SU-DHL-6 (cell line): Measurements from ENCODE around the gene ZSCAN10.

Experiments used
- H2AFZ ChIP-seq: fragments of 200-600 bp; sonication (generic); 2 replicates; pipeline ENCODE4 v1.6.1; 2014; ENCODE audit warnings: low read depth, mild to moderate bottlenecking, moderate library complexity, mixed read lengths, antibody characterized with exemption, low read length; ENCODE audit not compliant: severe bottlenecking
- H3F3A ChIP-seq: fragments of 200-600 bp; shearing (Covaris generic); 2 replicates; pipeline ENCODE4 v1.6.0; 2016; ENCODE audit warnings: antibody characterized with exemption, mild to moderate bottlenecking; ENCODE audit not compliant: insufficient read depth
- H3K27ac ChIP-seq: fragments of 200-600 bp; sonication (generic); 2 replicates; pipeline ENCODE4 v1.5.1; 2016; ENCODE audit warnings: low read depth, mild to moderate bottlenecking, low read length, moderate library complexity, mixed read lengths
- H3K27me3 ChIP-seq: fragments of 200-600 bp; sonication (generic), shearing (Covaris generic); 2 replicates; pipeline ENCODE4 v1.6.0; 2014; ENCODE audit warnings: mild to moderate bottlenecking, low read length
- H3K36me3 ChIP-seq: fragments of 200-600 bp; sonication (generic); 2 replicates; pipeline ENCODE4 v1.6.1; 2014; ENCODE audit warnings: mild to moderate bottlenecking, low read length, mixed read lengths
- H3K4me2 ChIP-seq: fragments of 300-600, 200-600 bp; shearing (Covaris generic), sonication (generic); 2 replicates; pipeline ENCODE4 v1.6.0; 2014; ENCODE audit warnings: low read length, low read depth, mild to moderate bottlenecking; ENCODE audit not compliant: poor library complexity, severe bottlenecking
- H3K4me3 ChIP-seq: fragments of 200-600 bp; sonication (generic); 2 replicates; pipeline ENCODE4 v1.5.1; 2014; ENCODE audit warnings: antibody characterized with exemption, low read length, mild to moderate bottlenecking, mixed read lengths; ENCODE audit not compliant: insufficient read depth, poor library complexity, severe bottlenecking
- H3K79me2 ChIP-seq: fragments of 200-600 bp; sonication (generic); 2 replicates; pipeline ENCODE4 v1.6.1; 2014; ENCODE audit warnings: mild to moderate bottlenecking, low read length, moderate library complexity; ENCODE audit not compliant: insufficient read depth
- H3K9ac ChIP-seq: fragments of 200-600 bp; sonication (generic); 2 replicates; pipeline ENCODE4 v1.7.0; 2014; ENCODE audit warnings: mild to moderate bottlenecking, low read length
- H3K9me2 ChIP-seq: fragments of 200-600 bp; sonication (generic); replicated peaks from 2 replicates; pipeline ENCODE4 v1.6.1; 2014; ENCODE audit warnings: low read length; ENCODE audit not compliant: insufficient read depth
- H3K9me3 ChIP-seq: fragments of 200-600 bp; sonication (generic); 2 replicates; pipeline ENCODE4 v1.6.1; 2014; ENCODE audit warnings: low read length, mixed read lengths; ENCODE audit not compliant: insufficient read depth
- H4K20me1 ChIP-seq: fragments of 200-600 bp; sonication (generic); 2 replicates; pipeline ENCODE4 v1.6.1; 2014; ENCODE audit warnings: low read depth, mild to moderate bottlenecking, antibody characterized with exemption, low read length, moderate library complexity, mixed read lengths
- EZH2phosphoT487 ChIP-seq: fragments of 200-600 bp; sonication (generic), shearing (Covaris generic); conservative IDR thresholded peaks from 2 replicates; pipeline ENCODE4 v1.6.1; 2018; ENCODE audit warnings: mild to moderate bottlenecking, antibody characterized with exemption, low read length, moderate library complexity, mixed read lengths
- TF ChIP-seq, protein P1 (sequence below): fragments of 200-600 bp; sonication (generic); IDR thresholded peaks from one replicate; pipeline ENCODE4 v1.5.1; 2017; ENCODE audit warnings: antibody characterized with exemption, mild to moderate bottlenecking, low read length, moderate library complexity; ENCODE audit not compliant: insufficient read depth, poor library complexity, severe bottlenecking

ZSCAN10 gene

DNA sequence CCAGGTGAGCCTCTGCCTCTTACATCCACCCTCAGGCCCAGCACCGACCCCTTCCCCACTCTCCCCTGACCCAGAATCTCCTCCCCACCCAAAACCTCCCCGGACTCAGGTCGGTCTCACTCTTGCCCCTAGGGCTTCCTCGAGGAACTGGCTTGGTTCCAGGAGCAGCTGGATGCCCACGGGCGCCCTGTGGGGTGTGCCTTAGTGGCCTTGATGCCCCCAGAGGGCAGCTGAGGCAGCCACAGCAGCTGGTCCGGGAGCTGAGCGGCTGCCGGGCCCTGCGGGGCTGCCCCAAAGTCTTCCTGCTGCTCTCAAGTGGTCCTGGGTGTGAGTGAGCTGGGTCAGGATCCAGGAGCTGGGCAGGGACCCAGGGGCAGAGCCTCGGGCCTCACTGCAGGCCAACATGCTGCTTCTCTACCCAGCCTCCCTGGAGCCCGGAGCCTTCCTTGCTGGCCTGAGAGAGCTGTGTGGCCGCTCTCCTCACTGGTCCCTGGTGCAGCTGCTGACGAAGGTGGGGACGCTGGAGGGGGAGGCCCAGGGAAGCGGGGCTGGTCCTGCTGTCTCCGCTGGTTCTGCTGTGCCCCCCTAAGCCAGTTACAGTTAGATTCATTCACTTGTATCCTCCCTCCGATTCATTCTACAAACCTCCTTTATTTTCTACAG is 45.4 kb upstream of the ZSCAN10 start:
- Histone ChIP-seq H3K4me3 (no peak overlapping the region), H3K9ac (no peak overlapping the region), H3K36me3 (no peaks in the 10 kb centered on the region), H3K27me3 (no peaks in the 10 kb centered on the region), H3K9me2 (no peaks in the 10 kb centered on the region), H2AFZ (no peak overlapping the region), H3K4me2 (no peak overlapping the region), H3K79me2 (no peaks in the 10 kb centered on the region), H3K9me3 (no peaks in the 10 kb centered on the region), H3K27ac (no peak overlapping the region), H4K20me1 (no peaks in the 10 kb centered on the region), H3F3A (no peaks in the 10 kb centered on the region)
- TF ChIP-seq, protein P1, sequence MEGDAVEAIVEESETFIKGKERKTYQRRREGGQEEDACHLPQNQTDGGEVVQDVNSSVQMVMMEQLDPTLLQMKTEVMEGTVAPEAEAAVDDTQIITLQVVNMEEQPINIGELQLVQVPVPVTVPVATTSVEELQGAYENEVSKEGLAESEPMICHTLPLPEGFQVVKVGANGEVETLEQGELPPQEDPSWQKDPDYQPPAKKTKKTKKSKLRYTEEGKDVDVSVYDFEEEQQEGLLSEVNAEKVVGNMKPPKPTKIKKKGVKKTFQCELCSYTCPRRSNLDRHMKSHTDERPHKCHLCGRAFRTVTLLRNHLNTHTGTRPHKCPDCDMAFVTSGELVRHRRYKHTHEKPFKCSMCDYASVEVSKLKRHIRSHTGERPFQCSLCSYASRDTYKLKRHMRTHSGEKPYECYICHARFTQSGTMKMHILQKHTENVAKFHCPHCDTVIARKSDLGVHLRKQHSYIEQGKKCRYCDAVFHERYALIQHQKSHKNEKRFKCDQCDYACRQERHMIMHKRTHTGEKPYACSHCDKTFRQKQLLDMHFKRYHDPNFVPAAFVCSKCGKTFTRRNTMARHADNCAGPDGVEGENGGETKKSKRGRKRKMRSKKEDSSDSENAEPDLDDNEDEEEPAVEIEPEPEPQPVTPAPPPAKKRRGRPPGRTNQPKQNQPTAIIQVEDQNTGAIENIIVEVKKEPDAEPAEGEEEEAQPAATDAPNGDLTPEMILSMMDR: no peak
- TF ChIP-seq EZH2phosphoT487: no peak

DNA sequence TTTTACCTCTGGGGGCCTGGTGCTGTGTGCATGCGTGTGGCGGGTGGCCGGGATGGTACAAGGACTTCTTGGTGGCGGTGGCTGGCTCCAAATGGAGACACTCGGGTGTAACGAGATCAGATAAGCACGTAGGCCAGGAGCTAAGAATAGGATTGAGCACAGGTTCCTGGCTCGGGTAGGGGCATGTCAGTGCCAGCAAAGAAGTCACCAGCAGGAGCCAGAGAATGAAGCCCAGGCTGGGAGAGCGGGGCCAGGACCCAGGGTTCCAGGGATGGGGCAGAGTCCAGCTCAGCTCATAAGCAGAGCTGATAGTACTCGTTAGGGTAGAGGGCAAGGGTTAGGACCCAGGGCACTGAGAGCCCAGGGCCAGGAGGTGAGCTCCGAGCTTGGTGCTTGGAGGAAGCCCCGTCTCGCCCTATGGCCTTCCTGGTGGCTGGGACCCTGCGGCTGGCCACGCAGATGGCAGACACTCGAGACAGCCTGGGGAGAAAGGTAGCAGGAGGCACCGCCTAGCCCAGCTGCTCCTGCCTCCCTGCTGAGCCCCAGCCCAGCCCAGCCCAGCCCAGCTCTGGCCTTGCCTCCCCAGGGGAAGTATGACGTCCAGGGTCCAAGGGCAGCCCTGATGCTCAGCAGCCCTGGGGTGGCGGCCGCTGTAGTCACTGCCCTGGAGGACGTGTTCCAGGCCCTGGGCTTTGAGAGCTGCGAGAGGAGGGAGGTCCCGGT is 44.7 kb upstream of the ZSCAN10 start:
- H4K20me1 ChIP-seq: no peaks in the 10 kb centered on the region
- H3K9ac ChIP-seq: no peak overlapping the region
- no peaks in the 10 kb centered on the region for H3K9me2 ChIP-seq
- no peaks in the 10 kb centered on the region for H3K9me3 ChIP-seq
- no peaks in the 10 kb centered on the region for H3K27me3 ChIP-seq
- TF ChIP-seq, protein P1: no peak
- TF ChIP-seq EZH2phosphoT487: no peak
- no peak overlapping the region for H3K4me2 ChIP-seq
- H3K27ac ChIP-seq: no peak overlapping the region
- H3K79me2 ChIP-seq: no peaks in the 10 kb centered on the region
- no peak overlapping the region for H3K4me3 ChIP-seq
- H3F3A ChIP-seq: no peaks in the 10 kb centered on the region
- H3K36me3 ChIP-seq: no peaks in the 10 kb centered on the region
- H2AFZ ChIP-seq: no peak overlapping the region

DNA sequence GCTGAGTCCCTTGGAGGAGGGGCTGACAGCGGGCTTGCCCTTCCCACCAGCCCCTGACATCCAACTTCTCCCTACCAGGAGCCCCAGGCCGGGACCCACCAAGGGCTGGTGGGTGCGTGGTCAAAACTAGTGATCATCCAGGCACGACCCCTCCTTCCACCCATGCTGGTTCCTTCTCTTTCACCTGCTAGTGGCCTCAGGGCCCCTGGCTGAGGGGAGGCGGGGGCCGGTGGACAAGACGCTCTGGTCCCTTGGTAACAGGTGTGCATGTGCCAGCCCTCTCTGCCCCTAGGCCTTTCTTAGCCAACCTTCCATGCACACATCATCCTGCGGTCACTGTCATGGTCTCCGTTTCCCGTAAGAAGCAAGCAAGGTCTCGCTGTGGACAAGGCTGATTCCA is 44.1 kb upstream of the ZSCAN10 start:
- Histone ChIP-seq H3K27ac (no peak overlapping the region), H3F3A (no peaks in the 10 kb centered on the region), H3K27me3 (no peaks in the 10 kb centered on the region), H3K9me2 (no peaks in the 10 kb centered on the region), H2AFZ (no peak overlapping the region), H3K9me3 (no peaks in the 10 kb centered on the region), H3K9ac (no peak overlapping the region), H3K79me2 (no peaks in the 10 kb centered on the region), H3K4me3 (no peak overlapping the region), H3K4me2 (no peak overlapping the region), H4K20me1 (no peaks in the 10 kb centered on the region), H3K36me3 (no peaks in the 10 kb centered on the region)
- TF ChIP-seq, protein P1: no peak
- no peak for TF ChIP-seq EZH2phosphoT487
